ENCODE data around the gene HSPA1A. TPM values are rescaled to one million over a fixed set of nuclear protein-coding genes. Genes with fewer than 3 reads are reported as not detected.

Gene HSPA1A
- total and polyA plus RNA-seq, 9 of the 15 experiments (the other 6 are each of a cell fraction or from before 2014, with no cell fraction given): 2.2 to 273 (median 107) TPM

DNA sequence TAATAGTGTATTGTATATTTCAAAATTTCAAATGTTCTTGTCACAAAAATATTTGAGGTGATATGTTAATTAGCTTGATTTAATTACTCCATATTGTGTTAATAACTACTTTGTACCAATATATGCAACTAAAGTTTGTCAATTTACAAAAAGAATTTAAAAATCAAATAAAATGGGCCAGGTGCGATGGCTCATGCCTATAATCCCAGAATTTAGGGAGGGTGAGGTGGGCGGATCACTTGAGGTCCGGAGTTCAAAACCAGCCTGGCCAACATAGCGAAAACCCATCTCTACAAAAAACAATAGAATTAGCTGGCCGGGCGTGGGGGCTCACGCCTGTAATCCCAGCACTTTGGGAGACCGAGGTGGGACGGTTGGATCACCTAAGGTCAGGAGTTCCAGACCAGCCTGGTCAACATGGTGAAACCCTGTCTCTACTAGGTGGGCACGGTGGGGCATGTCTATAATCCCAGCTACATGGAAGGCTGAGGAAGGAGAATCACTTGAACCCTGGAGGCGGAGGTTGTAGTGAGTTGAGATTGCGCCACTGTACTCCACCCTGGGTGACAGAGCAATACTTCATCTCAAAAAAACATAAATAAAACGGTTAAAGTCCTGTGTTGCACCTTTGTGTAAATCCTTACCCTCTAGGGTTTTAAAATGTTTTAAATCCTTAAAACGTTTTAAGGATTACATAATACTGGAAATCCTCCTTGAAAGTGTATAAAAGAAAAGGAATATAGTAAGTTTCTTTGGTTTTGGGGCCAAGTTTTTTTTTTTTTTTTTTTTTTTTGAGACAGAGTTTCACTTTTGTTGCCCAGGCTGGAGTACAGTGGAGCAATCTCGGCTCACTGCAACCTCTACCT is 16.2 kb downstream of the HSPA1A start (continued):
- TF ChIP-seq SFPQ (IDR thresholded peaks at IDR 0.05; ENCODE audit: low read depth, low read length) (no peak), CBX2 (IDR thresholded peaks at IDR 0.05; ENCODE audit: insufficient read depth, low read length, poor library complexity, severe bottlenecking) (no peak), ETV6 (IDR thresholded peaks at IDR 0.05; ENCODE audit: borderline replicate concordance in 1 of 2, low read depth in 2 of 2, low read length in 1 of 2) (peak in 1 of 2 experiments; percentile 43; a peak in 1 of 4 replicates), ETV6 (CRISPR knock-in tag; IDR thresholded peaks at IDR 0.05; ENCODE audit: borderline replicate concordance) (no peak), HIVEP1 (CRISPR knock-in tag; IDR thresholded peaks at IDR 0.05) (no peak), ZBTB40 (IDR thresholded peaks at IDR 0.05) (0 out of 2 replicates have a peak, but pooled peaks have one; percentile 13), ZBTB40 (CRISPR knock-in tag; IDR thresholded peaks at IDR 0.05) (no peak), ZNF134 (CRISPR knock-in tag; conservative IDR thresholded peaks at IDR 0.05) (no peak), RAD51 (IDR thresholded peaks at IDR 0.05; ENCODE audit: borderline replicate concordance, low read depth) (no peak), L3MBTL2 (IDR thresholded peaks at IDR 0.05) (no peak), TEAD1 (CRISPR knock-in tag; IDR thresholded peaks at IDR 0.05) (0 out of 4 replicates have a peak, but pooled peaks of 1 of the 2 experiments have one; percentile 17)
